ENCODE measurements around the gene TMCO6. TPM values are rescaled to one million over a fixed set of nuclear protein-coding genes. Genes with fewer than 3 reads are reported as not detected.

Gene TMCO6
- total RNA-seq, 1 donor from 2014 or later: 2.6 TPM

GRCh38 chr5:140690376-140690932 lies 51.2 kb downstream of the TMCO6 start:
- Histone ChIP-seq H3K4me3 (ENCODE audit: low read length in 3 of 3) (peak overlapping the region; percentile 95 to 98 (median 98)), H3K27me3 (ENCODE audit: control insufficient read depth in 3 of 3, insufficient read depth in 3 of 3, low read length in 3 of 3) (no peaks in the 10 kb centered on the region), H3K27ac (ENCODE audit: low read depth, low read length) (peak overlapping the region; percentile 80), H3K9ac (ENCODE audit: low read depth in 1 of 3, low read length in 3 of 3) (peak overlapping the region; percentile 95 to 99 (median 95)), H3K4me1 (ENCODE audit: control insufficient read depth in 3 of 3, insufficient read depth in 3 of 3, low read length in 3 of 3) (peaks cover 15 to 28% (median 25%) of the 10 kb centered on the region in 3 donors), H3K9me3 (ENCODE audit: control insufficient read depth in 3 of 3, low read length in 3 of 3) (no peaks in the 10 kb centered on the region), H3K36me3 (ENCODE audit: control insufficient read depth in 3 of 3, insufficient read depth in 3 of 3, low read length in 3 of 3) (peaks cover 17 to 26% (median 18%) of the 10 kb centered on the region in 3 donors)

GRCh38 chr5:140690941-140691924 lies 52.0 kb downstream of the TMCO6 start, which contains the start of the genes HARS1 and HARS2:
TSS of gene HARS1 (minus strand) at chr5:140691370. CDS start at chr5:140691304, 66 bp downstream.
TSS of gene HARS2 (plus strand) at chr5:140691455. CDS start at chr5:140691649, 194 bp downstream.
- Histone ChIP-seq H3K9ac (ENCODE audit: low read depth in 1 of 3, low read length in 3 of 3) (peak within 1 kb of the TSS; percentile 95 to 99 (median 95)), H3K4me1 (ENCODE audit: control insufficient read depth in 3 of 3, insufficient read depth in 3 of 3, low read length in 3 of 3) (peaks cover 15 to 28% (median 25%) of the 10 kb centered on the region in 3 donors), H3K9me3 (ENCODE audit: control insufficient read depth in 3 of 3, low read length in 3 of 3) (no peaks in the 10 kb centered on the region), H3K27ac (ENCODE audit: low read depth, low read length) (peak within 1 kb of the TSS; percentile 80), H3K4me3 (ENCODE audit: low read length in 3 of 3) (peak within 1 kb of the TSS; percentile 95 to 98 (median 98)), H3K36me3 (ENCODE audit: control insufficient read depth in 3 of 3, insufficient read depth in 3 of 3, low read length in 3 of 3) (peaks cover 25 to 34% (median 26%) of the 10 kb centered on the region in 3 donors), H3K27me3 (ENCODE audit: control insufficient read depth in 3 of 3, insufficient read depth in 3 of 3, low read length in 3 of 3) (no peaks in the 10 kb centered on the region)

DNA sequence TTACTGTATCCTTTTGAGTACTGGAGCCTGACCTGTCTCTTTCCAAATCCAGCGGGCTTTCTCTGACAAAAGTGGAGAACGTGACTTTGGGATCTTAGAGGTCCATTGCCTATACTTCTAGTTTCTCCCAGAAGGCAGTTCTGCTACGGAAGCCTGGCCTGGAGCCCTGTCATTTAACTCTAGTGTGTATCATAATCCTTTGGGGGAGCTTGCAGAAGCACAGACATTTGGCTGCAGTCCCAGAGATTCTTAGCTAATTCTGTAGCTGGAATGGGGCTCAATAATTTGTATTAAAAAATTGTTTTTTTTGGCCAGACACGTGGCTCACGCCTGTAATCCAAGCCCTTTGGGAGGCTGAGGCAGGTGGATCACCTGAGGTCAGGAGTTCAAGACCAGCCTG lies 55.0 kb downstream of the TMCO6 start:
- no peaks in the 10 kb centered on the region for H3K9me3 ChIP-seq (ENCODE audit: control insufficient read depth in 3 of 3, low read length in 3 of 3)
- H3K27me3 ChIP-seq (ENCODE audit: control insufficient read depth in 3 of 3, insufficient read depth in 3 of 3, low read length in 3 of 3): no peaks in the 10 kb centered on the region
- peaks cover 50 to 58% (median 55%) of the 10 kb centered on the region in 3 donors for H3K36me3 ChIP-seq (ENCODE audit: control insufficient read depth in 3 of 3, insufficient read depth in 3 of 3, low read length in 3 of 3)
- no peak overlapping the region for H3K4me3 ChIP-seq (ENCODE audit: low read length in 3 of 3)
- H3K4me1 ChIP-seq (ENCODE audit: control insufficient read depth in 3 of 3, insufficient read depth in 3 of 3, low read length in 3 of 3): peaks cover 15 to 28% (median 25%) of the 10 kb centered on the region in 3 donors
- H3K27ac ChIP-seq (ENCODE audit: low read depth, low read length): no peak overlapping the region
- no peak overlapping the region for H3K9ac ChIP-seq (ENCODE audit: low read depth in 1 of 3, low read length in 3 of 3)

Other genes starting within 250 kb of the TMCO6 start
- gene ANKHD1, start 237.6 kb upstream of the TMCO6 start, total RNA-seq: 85.1 TPM
- not detected for gene EIF4EBP3, start 91.8 kb upstream of the TMCO6 start, total RNA-seq
- 15.1 TPM for gene SRA1, start 82.0 kb upstream of the TMCO6 start, total RNA-seq
- gene APBB3, start 74.9 kb upstream of the TMCO6 start, total RNA-seq: 7.3 TPM
- 7.3 TPM for gene SLC35A4, start 74.6 kb upstream of the TMCO6 start, total RNA-seq
- 39.7 TPM for gene CD14, start 6.3 kb upstream of the TMCO6 start, total RNA-seq
- 42.8 TPM for gene NDUFA2, start 8.2 kb downstream of the TMCO6 start, total RNA-seq
- gene IK, start 8.4 kb downstream of the TMCO6 start, total RNA-seq: 60.5 TPM
- 9.4 TPM for gene WDR55, start 25.5 kb downstream of the TMCO6 start, total RNA-seq
- not detected for gene DND1, start 34.1 kb downstream of the TMCO6 start, total RNA-seq
- gene HARS1, start 51.9 kb downstream of the TMCO6 start, total RNA-seq: 40.2 TPM
- 15.7 TPM for gene HARS2, start 52.0 kb downstream of the TMCO6 start, total RNA-seq
- 33.4 TPM for gene ZMAT2, start 61.0 kb downstream of the TMCO6 start, total RNA-seq
- not detected for gene PCDHA1, start 146.7 kb downstream of the TMCO6 start, total RNA-seq
- gene PCDHA2, start 155.4 kb downstream of the TMCO6 start, total RNA-seq: under 0.01 TPM
- not detected for gene PCDHA3, start 161.6 kb downstream of the TMCO6 start, total RNA-seq
- gene PCDHA4, start 167.6 kb downstream of the TMCO6 start, total RNA-seq: 0.52 TPM
- gene PCDHA5, start 182.2 kb downstream of the TMCO6 start, total RNA-seq: not detected
- gene PCDHA6, start 188.5 kb downstream of the TMCO6 start, total RNA-seq: under 0.01 TPM
- gene PCDHA7, start 194.8 kb downstream of the TMCO6 start, total RNA-seq: 0.52 TPM
- 0.52 TPM for gene PCDHA8, start 201.7 kb downstream of the TMCO6 start, total RNA-seq
- gene PCDHA9, start 208.9 kb downstream of the TMCO6 start, total RNA-seq: 0.52 TPM
- gene PCDHA10, start 216.4 kb downstream of the TMCO6 start, total RNA-seq: under 0.01 TPM
- under 0.01 TPM for gene PCDHA11, start 229.5 kb downstream of the TMCO6 start, total RNA-seq
- gene PCDHA12, start 235.9 kb downstream of the TMCO6 start, total RNA-seq: not detected
- gene PCDHA13, start 242.7 kb downstream of the TMCO6 start, total RNA-seq: under 0.01 TPM

All from skeletal muscle tissue (tissue), 4 donors.